Natural killer cell treated with Interleukin-12 subunit alpha and Interleukin-12 subunit beta and Interleukin-15 and Interleukin-18, amount 100 ng/mL, for 72 hours (primary cell): ENCODE measurements around the gene SAMHD1. TPM values are rescaled to one million over a fixed set of nuclear protein-coding genes. Genes with fewer than 3 reads are reported as not detected.
"Not testable (repeated sequence)": the region's sequence is repeated elsewhere in the genome, so short reads cannot be mapped to it uniquely, and the experiment has no call there.

ENCODE experiments used
- ATAC-seq, 2 donors: fragments of 150-1000 bp; cut with Tn5 transposase in 1 of 2; sonication (Bioruptor Pico), chemical (Tn5 transposase) in 1 of 2; 2 replicates each; pipeline ENCODE4 v1.10.0; 2021
- DNase-seq: peaks from one replicate; pipeline ENCODE4 v3.0.0; 2022; ENCODE audit warnings: low spot score
- H3K27ac Mint-ChIP-seq, 2 donors: 1 replicate in 1 of 2; 2 replicates in 1 of 2; pipeline ENCODE4 v1.8.0; 2022; ENCODE audit warnings: mixed read lengths in 2 of 2, mild to moderate bottlenecking in 1 of 2, moderate library complexity in 1 of 2
- H3K27me3 Mint-ChIP-seq, 2 donors: 1 replicate in 1 of 2; 2 replicates in 1 of 2; pipeline ENCODE4 v1.8.0; 2022; ENCODE audit warnings: mixed read lengths in 2 of 2
- H3K36me3 Mint-ChIP-seq: one replicate; pipeline ENCODE4 v1.8.0; 2022; ENCODE audit warnings: mixed read lengths
- H3K4me1 Mint-ChIP-seq, 2 donors: 1 replicate in 1 of 2; 2 replicates in 1 of 2; pipeline ENCODE4 v1.8.0; 2022; ENCODE audit warnings: low read depth in 2 of 2, mixed read lengths in 2 of 2, mild to moderate bottlenecking in 1 of 2
- H3K4me3 Mint-ChIP-seq: one replicate; pipeline ENCODE4 v1.8.0; 2022; ENCODE audit warnings: mixed read lengths
- H3K9me3 Mint-ChIP-seq: 2 replicates; pipeline ENCODE4 v1.8.0; 2022; ENCODE audit warnings: mixed read lengths
- total RNA-seq, 2 donors: library from RNA; stranded (reverse); gene quantifications; one replicate each; pipeline ENCODE4 v1.2.3, GENCODE V29; 2022

SAMHD1 gene
- total RNA-seq: 10 to 100 TPM; 74.9 to 86.0 TPM

DNA sequence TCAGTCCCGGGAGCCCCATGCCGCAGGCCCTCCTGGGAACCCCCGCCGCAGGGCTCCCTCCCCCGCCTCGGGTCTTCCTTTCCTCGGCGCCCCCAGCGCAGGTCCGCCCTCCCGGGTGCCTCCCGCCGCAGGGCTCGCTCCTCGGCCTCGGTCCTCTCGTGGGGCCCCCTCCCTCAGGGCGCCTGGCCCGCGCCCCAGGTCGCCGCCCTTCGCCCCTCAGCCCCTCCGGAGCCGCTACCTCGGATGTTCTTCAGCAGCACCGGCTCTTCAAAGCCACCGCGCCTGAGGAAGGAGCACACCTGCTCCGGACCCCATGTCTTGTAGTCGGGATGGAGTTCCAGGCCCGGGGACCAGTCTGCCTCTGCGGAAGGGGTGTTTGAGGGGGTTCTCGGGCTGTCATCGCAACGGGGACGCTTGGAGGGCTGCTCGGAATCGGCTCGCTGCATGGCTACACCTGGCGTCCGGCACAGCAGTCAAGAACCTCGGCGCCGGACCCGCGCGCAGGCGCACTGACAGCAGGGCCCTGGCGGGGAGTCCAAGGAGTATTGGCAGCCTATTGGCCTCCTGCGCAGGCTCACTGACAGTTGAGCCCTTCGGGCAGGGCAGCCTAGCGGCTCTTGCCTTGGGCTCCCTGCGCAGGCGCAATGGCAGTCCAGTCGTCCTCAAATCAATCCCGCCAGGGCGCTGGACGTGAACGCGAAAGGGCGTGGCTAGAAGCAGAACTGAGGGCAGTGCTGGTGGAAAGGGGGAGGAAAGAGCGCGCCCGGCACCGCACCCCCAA is at the start of gene SAMHD1:
TSS of gene SAMHD1 (minus strand) at position 511 of the 781 bp plus-strand sequence. CDS start at position 446, 65 bp downstream.
- peak; percentile 99 for DNase-seq
- Mint-ChIP-seq H3K4me1 (peaks cover 35 to 45% of the 10 kb centered on the region in 2 donors), H3K9me3 (no peaks in the 10 kb centered on the region), H3K27me3 (no peaks in the 10 kb centered on the region), H3K4me3 (peak within 1 kb of the TSS; percentile 97), H3K36me3 (peaks cover 7% of the 10 kb centered on the region), H3K27ac (peak within 1 kb of the TSS; percentile 94 to 98)
- ATAC-seq: peak; percentile 98

DNA sequence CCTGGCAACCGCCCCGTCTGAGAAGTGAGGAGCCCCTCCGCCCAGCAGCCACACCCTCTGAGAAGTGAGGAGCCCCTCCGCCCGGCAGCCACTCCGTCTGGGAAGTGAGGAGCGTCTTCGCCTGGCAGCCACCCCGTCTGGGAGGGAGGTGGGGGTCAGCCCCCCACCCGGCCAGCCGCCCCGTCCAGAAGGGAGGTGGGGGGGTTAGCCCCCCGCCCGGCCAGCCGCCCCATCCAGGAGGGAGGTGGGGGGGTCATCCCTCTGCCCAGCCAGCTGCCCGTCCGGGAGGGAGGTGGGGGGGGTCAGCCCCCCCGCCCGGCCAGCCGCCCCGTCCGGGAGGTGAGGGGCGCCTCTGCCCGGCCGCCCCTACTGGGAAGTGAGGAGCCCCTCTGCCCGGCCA is 48.7 kb upstream of the SAMHD1 start:
- not testable (repeated sequence) for H3K4me1 Mint-ChIP-seq, DNase-seq, H3K9me3 Mint-ChIP-seq, H3K27ac Mint-ChIP-seq, H3K27me3 Mint-ChIP-seq, H3K4me3 Mint-ChIP-seq, ATAC-seq
- H3K36me3 Mint-ChIP-seq: peaks cover 21% of the 10 kb centered on the region

DNA sequence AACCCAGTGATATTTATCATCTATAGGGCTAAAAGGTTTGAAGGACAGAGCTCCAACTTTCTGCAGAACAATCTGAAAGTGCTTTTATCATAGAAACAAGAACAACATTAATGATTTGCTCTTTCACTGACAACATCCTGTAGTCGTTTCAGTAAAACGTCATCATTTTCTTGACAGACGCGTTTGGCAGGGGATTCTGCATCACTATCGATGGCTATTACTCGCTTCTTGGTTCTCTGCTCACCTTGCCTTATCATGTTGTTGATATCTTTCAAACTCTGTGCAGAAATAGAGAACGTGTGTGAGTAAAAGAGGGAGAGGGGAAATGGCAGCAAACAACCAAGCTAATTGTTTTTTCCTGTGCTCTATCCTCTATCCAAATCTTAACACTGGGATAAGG is 47.1 kb upstream of the SAMHD1 start:
- Mint-ChIP-seq H3K27me3 (no peaks in the 10 kb centered on the region), H3K4me3 (no peak overlapping the region), H3K27ac (no peak overlapping the region), H3K9me3 (no peaks in the 10 kb centered on the region), H3K36me3 (peaks cover 25% of the 10 kb centered on the region), H3K4me1 (peaks cover 0 to 5% of the 10 kb centered on the region in 2 donors)
- no peak for ATAC-seq
- no peak for DNase-seq

DNA sequence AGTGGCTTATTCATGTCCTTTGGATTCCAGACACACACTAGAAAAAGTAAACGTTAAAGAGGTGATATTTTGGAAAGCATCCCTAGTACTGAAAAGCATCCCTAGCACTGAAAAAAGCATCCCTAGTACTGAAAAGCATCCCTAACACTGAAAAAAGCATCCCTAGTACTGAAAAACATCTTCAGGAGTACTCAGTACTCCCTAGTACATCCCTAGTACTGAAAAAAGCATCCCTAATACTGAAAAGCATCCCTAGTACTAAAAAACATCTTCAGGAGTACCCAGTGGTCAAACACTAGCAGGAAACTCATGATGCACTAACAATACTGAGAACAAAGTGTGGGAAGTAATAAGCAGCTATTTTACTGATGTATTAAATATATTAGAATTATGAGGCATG is 45.6 kb upstream of the SAMHD1 start:
- Mint-ChIP-seq H3K36me3 (peaks cover 22% of the 10 kb centered on the region), H3K4me1 (peaks cover 0 to 5% of the 10 kb centered on the region in 2 donors), H3K27ac (no peak overlapping the region), H3K27me3 (no peaks in the 10 kb centered on the region), H3K4me3 (no peak overlapping the region), H3K9me3 (peaks cover 2% of the 10 kb centered on the region)
- DNase-seq: no peak
- no peak for ATAC-seq

DNA sequence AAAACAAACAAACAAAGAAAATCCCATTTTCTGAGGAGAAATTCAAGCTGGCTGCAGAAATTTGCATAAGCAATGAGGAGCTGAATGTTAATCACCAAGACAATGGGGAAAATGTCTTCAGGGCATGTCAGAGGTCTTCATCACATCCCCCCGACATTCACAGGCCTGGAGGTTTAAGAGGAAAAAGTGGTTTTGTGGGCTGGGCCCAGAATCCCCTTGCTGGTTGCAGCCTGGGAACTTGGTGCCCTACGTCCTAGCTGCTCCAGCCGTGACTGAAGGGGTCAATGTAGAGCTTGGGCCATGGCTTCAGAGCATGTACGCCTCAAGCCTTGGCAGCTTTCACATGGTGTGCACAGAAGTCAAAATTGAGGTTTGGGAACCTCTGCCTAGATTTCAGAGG is 42.7 kb upstream of the SAMHD1 start:
- not testable (repeated sequence) for DNase-seq, H3K27ac Mint-ChIP-seq, H3K4me3 Mint-ChIP-seq, H3K27me3 Mint-ChIP-seq, H3K9me3 Mint-ChIP-seq, H3K4me1 Mint-ChIP-seq, ATAC-seq
- H3K36me3 Mint-ChIP-seq: peaks cover 22% of the 10 kb centered on the region

DNA sequence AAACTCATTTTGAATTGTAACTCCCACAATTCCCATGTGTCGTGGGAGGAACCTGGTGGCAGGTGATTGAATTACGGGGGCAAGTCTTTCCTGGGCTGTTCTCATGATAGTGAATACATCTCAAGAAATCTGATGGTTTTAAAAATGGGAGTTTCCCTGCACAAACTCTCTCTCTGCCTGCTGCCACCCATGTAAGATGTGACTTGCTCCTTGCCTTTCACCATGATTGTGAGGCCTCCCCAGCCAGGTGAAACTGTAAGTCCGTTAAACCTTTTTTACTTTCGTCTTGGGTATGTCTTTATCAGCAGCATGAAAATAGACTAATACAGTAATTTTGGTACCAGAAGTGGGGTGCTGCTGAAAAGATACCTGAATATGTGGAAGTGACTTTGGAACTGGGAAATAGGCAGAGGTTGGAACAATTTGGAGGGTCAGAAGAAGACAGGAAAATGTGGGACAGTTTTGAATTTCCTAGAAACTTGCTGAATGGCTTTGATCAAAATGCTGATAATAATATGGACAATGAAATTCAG is 41.4 kb upstream of the SAMHD1 start:
- ATAC-seq: no peak
- Mint-ChIP-seq H3K9me3 (peaks cover 2% of the 10 kb centered on the region), H3K4me3 (no peak overlapping the region), H3K4me1 (peaks cover 7 to 17% of the 10 kb centered on the region in 2 donors), H3K27ac (no peak overlapping the region), H3K36me3 (peaks cover 22% of the 10 kb centered on the region), H3K27me3 (no peaks in the 10 kb centered on the region)
- no peak for DNase-seq

DNA sequence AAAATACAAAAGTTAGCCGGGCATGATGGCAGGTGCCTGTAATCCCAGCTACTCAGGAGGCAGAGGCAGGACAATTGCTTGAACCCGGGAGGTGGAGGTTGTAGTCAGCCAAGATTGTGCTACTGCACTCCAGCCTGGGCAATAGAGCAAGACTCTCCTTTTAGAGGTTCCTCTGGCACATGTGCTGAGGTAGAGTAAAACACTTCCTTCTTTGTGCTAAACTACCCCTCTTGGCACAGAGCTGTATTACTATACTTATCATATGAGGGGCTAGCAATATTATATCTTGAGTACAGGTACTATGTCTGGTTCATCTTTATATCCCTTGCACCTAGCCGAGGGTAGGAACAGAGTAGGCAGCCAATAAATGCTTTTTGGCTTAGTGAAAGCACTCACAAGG is 40.2 kb upstream of the SAMHD1 start:
- no peak for ATAC-seq
- DNase-seq: no peak
- Mint-ChIP-seq H3K4me3 (no peak overlapping the region), H3K27me3 (no peaks in the 10 kb centered on the region), H3K9me3 (peaks cover 2% of the 10 kb centered on the region), H3K4me1 (peaks cover 7 to 17% of the 10 kb centered on the region in 2 donors), H3K27ac (no peak overlapping the region), H3K36me3 (peaks cover 22% of the 10 kb centered on the region)

DNA sequence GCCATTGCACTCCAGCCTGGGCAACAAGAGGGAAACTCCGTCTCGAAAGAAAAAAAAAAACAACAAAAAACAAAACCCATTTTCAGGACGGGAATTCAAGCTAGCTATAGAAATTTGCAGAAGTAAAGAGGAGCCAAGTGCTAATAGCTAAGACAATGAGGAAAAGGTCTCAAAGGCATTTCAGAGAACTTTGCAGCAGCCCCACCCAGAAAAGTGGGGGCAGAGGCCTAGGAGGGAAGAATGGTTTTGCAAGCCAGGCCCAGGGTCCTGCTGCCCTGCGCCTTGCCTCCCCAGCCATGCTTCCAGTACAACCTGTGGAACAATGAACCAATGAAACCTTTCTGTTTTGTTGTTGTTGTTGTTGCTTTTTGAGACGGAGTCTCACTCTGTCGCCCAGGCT is 38.3 kb upstream of the SAMHD1 start:
- H3K36me3 Mint-ChIP-seq: peaks cover 8% of the 10 kb centered on the region
- H3K27ac Mint-ChIP-seq: peak overlapping the region in 1 of 2 donors; percentile 21
- DNase-seq (no peak), ATAC-seq (no peak)
- H3K27me3 Mint-ChIP-seq: no peaks in the 10 kb centered on the region
- no peak overlapping the region for H3K4me3 Mint-ChIP-seq
- H3K4me1 Mint-ChIP-seq: peaks cover 7 to 17% of the 10 kb centered on the region in 2 donors
- peaks cover 2% of the 10 kb centered on the region for H3K9me3 Mint-ChIP-seq

DNA sequence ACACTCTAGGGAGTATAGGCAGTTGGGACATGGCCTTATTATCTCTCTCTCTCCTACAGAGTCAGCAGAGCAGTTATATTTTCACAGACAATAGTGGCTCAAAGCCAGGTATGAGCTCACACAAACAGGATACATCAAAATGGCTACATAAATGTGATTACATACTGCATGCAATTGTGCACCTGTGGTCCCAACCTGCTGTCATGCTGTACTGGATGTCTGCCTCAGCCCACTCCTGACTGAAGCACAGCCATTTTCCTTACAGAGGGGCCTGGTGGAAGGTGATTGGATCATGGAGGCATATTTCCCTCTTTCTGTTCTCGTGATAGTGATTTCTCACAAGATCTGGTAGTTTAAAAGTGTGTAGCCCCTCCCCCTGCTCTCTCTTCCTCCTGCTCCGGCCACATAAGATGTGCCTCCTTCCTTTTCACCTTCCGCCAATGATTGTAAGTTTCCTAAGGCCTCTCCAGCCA is 37.0 kb upstream of the SAMHD1 start:
- Mint-ChIP-seq H3K36me3 (peaks cover 6% of the 10 kb centered on the region), H3K4me3 (no peak overlapping the region), H3K4me1 (peaks cover 7 to 12% of the 10 kb centered on the region in 2 donors), H3K27me3 (no peaks in the 10 kb centered on the region), H3K9me3 (peaks cover 2% of the 10 kb centered on the region), H3K27ac (peak overlapping the region; percentile 21 to 30)
- ATAC-seq (no peak), DNase-seq (no peak)

DNA sequence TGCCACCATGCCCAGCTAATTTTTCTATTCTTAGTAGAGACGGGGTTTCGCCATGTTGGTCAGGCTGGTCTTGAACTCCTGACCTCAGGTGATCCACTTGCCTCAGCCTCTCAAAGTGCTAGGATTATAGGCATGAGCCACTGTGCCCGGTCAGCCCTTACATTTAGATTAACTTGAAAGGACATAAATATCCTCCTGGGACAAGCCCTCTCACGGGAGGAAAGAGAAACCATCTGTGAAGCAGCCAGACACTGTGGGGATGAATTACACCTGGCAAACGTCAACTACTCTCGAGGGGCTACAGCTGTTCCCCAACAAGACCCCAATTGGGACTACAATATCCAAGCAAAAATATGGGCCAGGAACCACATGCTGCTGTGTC is 32.7 kb upstream of the SAMHD1 start:
- Mint-ChIP-seq H3K9me3 (no peaks in the 10 kb centered on the region), H3K4me3 (no peak overlapping the region), H3K4me1 (peaks cover 7 to 9% of the 10 kb centered on the region in 2 donors), H3K27ac (no peak overlapping the region), H3K36me3 (no peaks in the 10 kb centered on the region), H3K27me3 (no peaks in the 10 kb centered on the region)
- no peak for DNase-seq
- ATAC-seq: no peak

DNA sequence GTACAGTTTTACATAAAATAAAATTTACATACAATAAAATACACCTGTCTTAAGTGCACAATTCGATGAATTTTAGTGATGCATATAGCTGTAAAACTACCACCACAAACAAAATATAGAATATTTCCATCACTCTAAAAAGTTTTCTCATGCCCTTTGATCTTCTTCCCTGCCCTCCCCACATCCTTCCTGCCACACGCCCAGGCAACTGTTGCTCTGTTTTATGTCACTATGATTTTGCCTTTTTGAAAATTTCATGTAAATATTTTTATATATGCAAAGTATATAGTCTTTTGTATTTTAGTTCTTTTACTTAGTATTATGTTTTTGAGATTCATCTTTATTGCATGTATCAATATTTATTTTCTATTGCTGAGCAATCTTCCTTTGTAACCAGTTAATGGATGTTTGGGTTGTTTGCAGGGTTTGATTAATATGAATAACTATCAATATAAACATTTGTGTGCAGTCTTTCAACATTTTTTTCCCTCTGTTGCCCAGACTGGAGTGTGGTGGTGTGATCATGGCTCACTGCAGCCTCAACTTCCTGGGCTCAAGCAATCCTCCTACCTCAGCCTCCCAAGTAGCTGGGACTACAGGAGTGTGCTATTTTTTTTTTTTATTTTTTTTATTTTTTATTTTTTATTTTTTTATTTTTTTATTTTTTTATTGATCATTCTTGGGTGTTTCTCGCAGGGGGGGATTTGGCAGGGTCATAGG is 23.8 kb upstream of the SAMHD1 start:
- H3K4me1 Mint-ChIP-seq: peaks cover 17% of the 10 kb centered on the region in 2 donors

DNA sequence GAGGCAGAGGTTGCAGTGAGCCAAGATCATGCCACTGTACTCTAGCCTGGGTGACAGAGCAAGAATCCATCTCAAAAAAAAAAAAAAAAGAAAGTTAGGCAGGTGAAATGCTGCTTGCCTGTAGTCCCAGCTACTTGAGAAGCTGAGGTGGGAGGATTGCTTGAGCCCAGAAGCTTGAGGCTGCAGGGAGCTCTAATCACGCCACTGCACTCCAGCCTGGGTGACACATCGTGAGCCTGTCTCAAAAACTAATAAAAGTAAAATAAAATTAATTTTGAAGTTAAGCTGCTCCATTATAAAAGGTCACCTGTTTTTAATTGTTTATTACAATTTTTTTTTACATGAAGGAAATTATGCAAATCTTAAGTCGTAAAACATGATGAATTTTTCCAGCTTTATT is 23.2 kb upstream of the SAMHD1 start:
- no peak for DNase-seq
- no peak overlapping the region for H3K4me3 Mint-ChIP-seq
- H3K27me3 Mint-ChIP-seq: no peaks in the 10 kb centered on the region
- ATAC-seq: no peak
- peak overlapping the region in 1 of 2 donors; percentile 64 for H3K27ac Mint-ChIP-seq
- H3K36me3 Mint-ChIP-seq: no peaks in the 10 kb centered on the region
- peaks cover 2% of the 10 kb centered on the region for H3K9me3 Mint-ChIP-seq
- peaks cover 23% of the 10 kb centered on the region in 2 donors for H3K4me1 Mint-ChIP-seq

More for the DNA sequence above, 23.8 kb upstream of the SAMHD1 start:
- Mint-ChIP-seq H3K4me3 (peak overlapping the region; percentile 15), H3K36me3 (no peaks in the 10 kb centered on the region), H3K9me3 (no peaks in the 10 kb centered on the region), H3K27me3 (no peaks in the 10 kb centered on the region), H3K27ac (peak overlapping the region in 1 of 2 donors; percentile 78)
- ATAC-seq (peak in 1 of 2 donors; percentile 49), DNase-seq (no peak)

DNA sequence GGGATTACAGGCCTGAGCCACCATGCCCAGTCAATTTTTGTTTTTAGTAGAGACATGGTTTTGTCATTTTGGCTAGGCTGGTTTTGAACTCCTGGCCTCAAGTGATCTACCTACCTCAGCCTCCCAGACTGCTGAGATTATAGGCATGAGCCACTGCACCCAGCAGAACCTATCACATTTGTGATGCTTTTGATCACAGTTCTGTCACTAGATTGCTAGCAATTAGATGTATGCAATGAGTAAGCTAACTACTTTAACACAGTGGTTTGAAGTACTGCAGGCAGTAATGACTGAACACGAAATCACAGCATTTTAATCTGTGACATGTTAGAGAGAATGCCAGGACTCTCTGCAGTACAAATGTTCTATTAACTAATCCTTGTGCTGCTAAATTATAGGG is 19.6 kb upstream of the SAMHD1 start:
- no peak for ATAC-seq
- Mint-ChIP-seq H3K27ac (peak overlapping the region in 1 of 2 donors; percentile 75), H3K27me3 (no peaks in the 10 kb centered on the region), H3K36me3 (no peaks in the 10 kb centered on the region), H3K4me1 (peaks cover 29 to 36% of the 10 kb centered on the region in 2 donors), H3K9me3 (peaks cover 2% of the 10 kb centered on the region), H3K4me3 (no peak overlapping the region)
- DNase-seq: no peak
